Upper lobe of right lung (tissue), 1 donor: ENCODE results near the gene SLX4IP. TPM values are rescaled to one million over a fixed set of nuclear protein-coding genes. Genes with fewer than 3 reads are reported as not detected.

Experiments used
- ATAC-seq: fragments of 200-7000 bp; cut with Tn5 transposase; one replicate; pipeline ENCODE4 v1.9.1; 2020; ENCODE audit warnings: mild to moderate bottlenecking, moderate library complexity
- DNase-seq: peaks from one replicate; pipeline ENCODE4 v3.0.0-alpha.2; 2020
- H3K27ac ChIP-seq: fragments of 200-600 bp; one replicate; pipeline ENCODE4 v1.8.0; 2022
- H3K27me3 ChIP-seq: fragments of 200-600 bp; one replicate; pipeline ENCODE4 v1.8.0; 2022; ENCODE audit warnings: mild to moderate bottlenecking
- H3K36me3 ChIP-seq: fragments of 200-600 bp; one replicate; pipeline ENCODE4 v1.8.0; 2022
- H3K4me1 ChIP-seq: fragments of 200-600 bp; one replicate; pipeline ENCODE4 v1.8.0; 2022
- H3K4me3 ChIP-seq: fragments of 200-600 bp; one replicate; pipeline ENCODE4 v1.8.0; 2022; ENCODE audit warnings: mild to moderate bottlenecking
- H3K9me3 ChIP-seq: fragments of 200-600 bp; one replicate; pipeline ENCODE4 v1.8.0; 2022
- intact Hi-C: fragments of 100-400 bp; cut with DNase I; formaldehyde crosslinking; loops from one replicate; pipeline ENCODE4 v1.11.0; 2022
- total RNA-seq: library from RNA; stranded (reverse); fragmentation: NEBNext Ultra II Directional; extraction: Animal tissue kit (Norgen Biotek cat#: 25700); gene quantifications from one replicate; pipeline ENCODE4 v1.2.1, GENCODE V29; 2021
- TF ChIP-seq, protein P1 (sequence below): fragments of 200-600 bp; IDR thresholded peaks from one replicate; pipeline ENCODE4 v1.8.0; 2022; ENCODE audit warnings: antibody characterized with exemption
- donor health status: DM: no; HTN: yes; CAD: no; lungs with severe emphysema.

The SLX4IP gene
- total RNA-seq, 1 donor from 2014 or later, result 5.4 TPM

DNA sequence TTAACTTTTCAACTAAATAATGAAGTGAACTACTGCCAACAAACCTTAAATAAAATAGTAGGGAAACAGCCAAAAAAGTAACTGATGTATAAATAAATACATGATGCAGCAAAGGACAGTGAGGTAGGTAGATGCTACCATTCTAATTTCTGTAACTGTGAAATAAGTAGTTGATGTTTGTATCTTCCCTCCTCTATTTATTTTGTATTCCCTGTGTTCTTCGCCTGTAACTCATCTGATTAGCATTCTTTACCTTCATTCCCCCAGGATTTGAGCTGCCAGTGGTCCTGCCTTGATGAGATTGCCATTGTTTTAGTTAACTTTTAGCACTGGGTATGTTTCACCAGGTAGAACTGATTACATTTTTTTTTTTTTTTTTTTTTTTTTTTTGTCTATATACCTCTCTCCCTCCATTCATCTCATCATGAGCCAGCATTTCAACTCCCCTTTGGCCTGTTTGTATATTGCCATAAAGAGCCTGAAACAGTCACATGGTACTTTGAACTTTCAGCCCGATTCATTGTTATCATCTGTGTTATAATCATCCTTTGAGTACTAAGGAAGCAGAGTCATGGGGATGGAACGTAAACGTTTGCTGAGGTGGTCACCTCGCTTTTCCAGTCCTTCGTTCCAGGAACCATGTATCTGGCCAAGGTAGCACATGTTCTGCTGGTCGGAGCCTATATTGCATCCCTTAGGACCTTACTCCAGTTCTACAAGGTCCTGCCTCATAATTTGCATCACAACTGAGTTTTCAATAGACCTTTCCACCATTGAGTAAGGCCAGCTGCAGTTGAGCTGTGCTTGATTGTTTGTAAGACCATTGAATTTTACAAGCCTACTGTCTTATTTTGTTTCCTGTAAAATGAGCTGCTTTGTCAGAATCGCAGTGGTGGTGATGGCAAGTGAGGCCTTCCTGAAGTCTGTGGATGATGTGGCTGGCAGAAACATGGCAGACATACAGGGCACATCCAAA, 131.1 kb downstream of the SLX4IP start:
- Histone ChIP-seq H3K27ac (no peak overlapping the region), H3K27me3 (no peaks in the 10 kb centered on the region), H3K4me1 (no peaks in the 10 kb centered on the region), H3K9me3 (no peaks in the 10 kb centered on the region), H3K4me3 (no peak overlapping the region), H3K36me3 (no peaks in the 10 kb centered on the region)
- ATAC-seq (no peak), DNase-seq (no peak)
- TF ChIP-seq, protein P1, sequence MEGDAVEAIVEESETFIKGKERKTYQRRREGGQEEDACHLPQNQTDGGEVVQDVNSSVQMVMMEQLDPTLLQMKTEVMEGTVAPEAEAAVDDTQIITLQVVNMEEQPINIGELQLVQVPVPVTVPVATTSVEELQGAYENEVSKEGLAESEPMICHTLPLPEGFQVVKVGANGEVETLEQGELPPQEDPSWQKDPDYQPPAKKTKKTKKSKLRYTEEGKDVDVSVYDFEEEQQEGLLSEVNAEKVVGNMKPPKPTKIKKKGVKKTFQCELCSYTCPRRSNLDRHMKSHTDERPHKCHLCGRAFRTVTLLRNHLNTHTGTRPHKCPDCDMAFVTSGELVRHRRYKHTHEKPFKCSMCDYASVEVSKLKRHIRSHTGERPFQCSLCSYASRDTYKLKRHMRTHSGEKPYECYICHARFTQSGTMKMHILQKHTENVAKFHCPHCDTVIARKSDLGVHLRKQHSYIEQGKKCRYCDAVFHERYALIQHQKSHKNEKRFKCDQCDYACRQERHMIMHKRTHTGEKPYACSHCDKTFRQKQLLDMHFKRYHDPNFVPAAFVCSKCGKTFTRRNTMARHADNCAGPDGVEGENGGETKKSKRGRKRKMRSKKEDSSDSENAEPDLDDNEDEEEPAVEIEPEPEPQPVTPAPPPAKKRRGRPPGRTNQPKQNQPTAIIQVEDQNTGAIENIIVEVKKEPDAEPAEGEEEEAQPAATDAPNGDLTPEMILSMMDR, result no peak
- intact Hi-C loops, result no loop called here

DNA sequence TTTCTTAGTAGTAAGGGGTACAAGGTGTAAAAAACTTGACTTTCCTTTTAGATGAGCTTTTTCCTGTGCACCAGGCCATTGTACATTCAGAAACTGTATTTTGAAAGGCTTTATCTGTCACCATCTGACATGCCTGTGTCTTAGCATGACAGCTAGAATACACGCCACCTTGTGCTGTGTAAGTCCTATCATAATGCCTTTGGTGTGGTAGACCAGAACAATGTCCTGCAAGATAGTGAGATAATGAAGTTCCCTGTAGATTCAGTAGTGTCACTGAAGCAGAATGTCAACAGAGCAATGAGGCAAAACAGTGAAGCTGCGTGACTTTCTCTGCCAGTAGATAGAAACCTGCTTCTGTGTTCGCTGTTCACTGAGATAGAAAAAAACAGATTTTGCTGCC, 132.9 kb downstream of the SLX4IP start:
- Histone ChIP-seq H3K27ac (no peak overlapping the region), H3K27me3 (no peaks in the 10 kb centered on the region), H3K4me3 (no peak overlapping the region), H3K4me1 (no peaks in the 10 kb centered on the region), H3K36me3 (no peaks in the 10 kb centered on the region), H3K9me3 (no peaks in the 10 kb centered on the region)
- no peak for ATAC-seq
- intact Hi-C loops, result no loop called here
- TF ChIP-seq, protein P1, result no peak
- no peak for DNase-seq

DNA sequence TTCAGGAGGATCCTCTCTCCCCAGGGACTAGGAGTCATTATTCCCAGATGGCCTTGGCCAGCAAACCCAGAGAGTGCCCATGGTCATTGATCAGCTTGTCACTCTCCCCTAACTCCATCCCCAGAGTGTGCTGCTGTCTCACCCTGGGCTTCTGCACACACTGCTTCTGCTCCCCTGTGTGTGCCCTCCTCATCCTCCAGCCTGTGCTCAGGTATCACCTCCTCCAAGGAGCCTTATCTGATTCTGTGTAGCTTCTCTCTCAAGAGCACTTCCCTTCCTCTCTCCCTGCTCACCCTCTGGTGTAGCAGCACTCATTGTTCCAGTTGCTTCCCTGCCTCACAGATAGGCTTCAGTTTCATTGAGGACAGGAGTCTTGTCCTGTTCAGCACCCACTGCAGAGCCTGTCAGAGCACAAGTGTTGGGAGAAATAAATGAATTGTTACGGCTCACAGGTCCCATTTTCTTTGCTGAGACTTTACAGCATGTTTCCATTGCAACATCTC, 136.3 kb downstream of the SLX4IP start:
- Histone ChIP-seq H3K9me3 (no peaks in the 10 kb centered on the region), H3K4me3 (no peak overlapping the region), H3K27ac (no peak overlapping the region), H3K36me3 (no peaks in the 10 kb centered on the region), H3K4me1 (no peaks in the 10 kb centered on the region), H3K27me3 (no peaks in the 10 kb centered on the region)
- TF ChIP-seq, protein P1, result no peak
- no peak for DNase-seq
- ATAC-seq, result no peak
- intact Hi-C loops, result no loop called here

DNA sequence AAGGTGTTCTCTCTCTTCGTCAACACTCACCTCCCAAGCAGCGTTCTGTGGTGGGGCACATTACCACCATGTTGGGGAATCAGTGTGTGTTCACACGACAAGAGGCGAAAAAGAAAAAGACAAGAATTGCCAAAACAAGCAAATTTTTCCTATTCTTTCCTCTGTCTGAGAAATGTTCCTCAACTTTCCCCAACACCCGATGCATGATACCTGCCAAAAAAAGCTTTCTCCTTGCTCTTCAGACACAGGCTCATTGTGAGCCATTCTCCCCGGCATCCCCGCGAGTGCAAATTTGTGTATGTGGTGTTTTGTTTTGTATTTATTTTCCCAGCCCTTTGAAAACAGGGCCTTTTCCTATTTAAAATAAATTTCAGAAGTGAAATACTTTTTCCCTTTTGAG, 137.7 kb downstream of the SLX4IP start:
- DNase-seq, result no peak
- Histone ChIP-seq H3K4me3 (no peak overlapping the region), H3K27me3 (no peaks in the 10 kb centered on the region), H3K27ac (no peak overlapping the region), H3K36me3 (no peaks in the 10 kb centered on the region), H3K9me3 (no peaks in the 10 kb centered on the region), H3K4me1 (no peaks in the 10 kb centered on the region)
- intact Hi-C loops, result no loop called here
- ATAC-seq, result no peak
- TF ChIP-seq, protein P1, result no peak

DNA sequence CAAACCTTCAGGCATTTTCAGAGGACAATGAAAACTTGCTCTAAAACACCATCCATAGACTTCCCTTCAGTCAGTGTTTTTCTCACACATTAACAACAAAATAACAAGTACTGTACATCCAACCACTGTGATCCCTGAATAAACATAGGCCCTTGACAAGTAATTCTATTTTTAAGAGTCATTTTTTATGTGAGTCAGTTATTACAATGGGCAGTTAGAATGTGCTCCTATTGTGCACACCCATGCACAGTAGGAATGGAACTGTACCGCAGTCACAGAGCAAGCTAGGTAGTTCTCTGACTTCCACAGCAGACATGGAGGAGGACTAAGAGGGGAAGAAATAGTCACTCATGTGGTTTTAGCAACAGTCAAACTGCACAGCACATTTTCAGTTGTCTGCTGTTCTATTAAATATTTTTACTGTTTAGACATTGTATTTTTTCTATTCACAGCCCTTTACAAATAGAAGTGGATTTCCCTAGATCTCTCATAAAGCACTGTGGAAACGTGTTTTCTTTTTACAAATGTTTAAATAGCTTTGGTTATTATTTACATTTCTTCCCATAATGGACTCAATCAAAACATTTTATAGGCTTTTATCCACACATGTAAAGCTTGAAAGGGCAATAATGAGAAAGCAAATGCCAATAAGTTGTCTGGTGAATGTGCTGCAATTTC, 138.3 kb downstream of the SLX4IP start:
- TF ChIP-seq, protein P1, result no peak
- H3K9me3 ChIP-seq, result no peaks in the 10 kb centered on the region
- H3K4me1 ChIP-seq, result no peaks in the 10 kb centered on the region
- DNase-seq, result no peak
- no peaks in the 10 kb centered on the region for H3K27me3 ChIP-seq
- H3K4me3 ChIP-seq, result no peak overlapping the region
- no peak for ATAC-seq
- H3K36me3 ChIP-seq, result no peaks in the 10 kb centered on the region
- intact Hi-C loops, result no loop called here
- H3K27ac ChIP-seq, result no peak overlapping the region
